GM19193 (cell line): ENCODE measurements around the gene CHRNG.

Experiments
- POLR2A ChIP-seq: IDR thresholded peaks from 4 replicates; pipeline ENCODE4 v1.6.1; 2011; ENCODE audit not compliant: insufficient read depth, insufficient read length; ENCODE audit errors: extremely low read depth

Gene CHRNG

DNA sequence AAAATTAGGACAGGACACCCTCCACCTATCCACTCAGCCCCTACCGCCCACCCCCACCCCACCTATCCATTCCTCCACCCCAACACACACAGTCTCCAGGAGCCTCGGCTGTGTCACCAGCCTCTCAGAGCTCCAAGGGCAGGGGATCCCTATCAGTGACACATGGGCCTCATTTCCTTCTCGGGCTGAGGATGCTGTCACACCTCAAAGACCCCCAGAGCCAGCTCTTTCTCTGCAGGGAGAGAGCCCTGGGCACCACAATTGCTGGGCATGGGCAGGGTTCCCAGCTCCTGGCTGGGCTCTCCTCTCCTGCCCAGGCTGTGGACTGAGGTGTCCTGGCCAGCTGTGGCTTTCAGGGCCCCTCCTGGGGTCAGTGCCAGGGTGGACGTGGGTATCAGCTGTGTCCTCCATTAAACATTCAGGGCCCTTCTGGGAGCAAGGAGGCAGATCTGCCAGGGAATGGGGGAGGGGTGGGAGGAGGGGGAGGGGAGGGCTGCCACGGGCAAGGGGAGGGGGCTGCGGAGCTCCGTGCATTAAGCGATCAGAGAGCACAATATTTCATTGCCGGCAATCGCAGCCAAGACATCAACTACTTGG lies 37.6 kb upstream of the CHRNG start:
- no peak for TF ChIP-seq POLR2A

DNA sequence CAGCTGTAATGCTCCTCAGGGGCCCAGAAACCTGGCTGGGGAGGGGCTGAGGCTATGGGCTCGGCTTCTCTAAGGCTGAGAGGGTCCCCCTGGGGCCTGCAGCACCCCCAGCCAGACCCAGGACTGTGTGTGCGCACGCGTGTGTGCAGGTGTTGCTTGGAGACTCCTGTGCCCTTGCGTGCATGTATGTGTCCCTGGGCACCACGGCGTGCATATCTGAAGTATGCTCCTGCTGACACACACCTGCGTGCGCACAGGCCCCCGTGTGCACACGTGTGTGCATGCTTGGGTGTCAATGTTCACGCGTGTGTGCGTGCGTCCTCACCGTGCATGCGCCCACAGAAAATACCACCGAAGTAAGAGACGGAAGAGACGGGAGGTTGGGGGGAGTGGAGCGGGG lies 37.0 kb upstream of the CHRNG start:
- no peak for TF ChIP-seq POLR2A

DNA sequence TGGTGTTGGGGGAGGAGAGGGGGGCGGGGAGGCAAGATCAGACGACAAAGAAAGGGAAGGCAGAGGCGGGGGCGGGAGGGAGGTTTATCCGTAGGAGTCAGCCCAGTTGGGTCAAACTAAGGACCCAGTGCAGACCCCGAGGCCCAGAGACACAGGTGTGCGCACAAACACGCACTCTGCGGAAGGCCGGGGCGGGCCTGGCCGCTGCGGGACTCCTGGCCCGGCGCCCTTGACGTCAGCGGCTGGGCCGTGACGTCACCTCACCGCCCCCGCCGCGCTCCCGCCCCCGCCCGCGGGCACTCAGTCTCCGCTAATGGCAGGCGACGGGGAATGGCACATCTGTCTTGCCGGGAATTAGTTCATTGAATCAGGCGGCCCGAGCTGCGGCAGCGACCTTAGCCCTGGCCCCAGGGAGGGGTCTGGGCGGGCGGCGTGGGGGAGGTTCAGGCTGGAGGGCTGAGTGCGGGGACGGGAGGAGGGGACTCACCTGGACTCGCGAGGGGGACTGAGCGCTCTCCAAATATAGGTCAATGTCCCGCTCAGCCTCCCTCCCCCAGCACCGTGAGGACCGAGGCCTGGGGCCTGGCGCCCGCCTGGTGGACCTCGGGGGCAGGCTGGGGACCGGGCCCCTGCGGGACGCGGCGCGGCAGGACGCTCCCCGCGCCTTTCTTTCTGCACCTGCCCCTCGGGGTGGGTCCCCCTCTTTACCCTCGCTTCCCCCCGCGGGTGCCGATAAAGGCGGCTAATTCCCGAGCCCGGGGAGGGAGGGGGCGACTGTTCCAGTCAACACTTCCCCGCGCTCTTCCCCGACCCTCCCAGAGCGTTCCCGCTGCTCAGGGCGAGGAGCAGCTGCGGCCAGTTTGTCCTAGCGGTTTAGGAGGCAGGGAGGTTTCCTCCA lies 36.3 kb upstream of the CHRNG start:
- TF ChIP-seq POLR2A, result no peak

DNA sequence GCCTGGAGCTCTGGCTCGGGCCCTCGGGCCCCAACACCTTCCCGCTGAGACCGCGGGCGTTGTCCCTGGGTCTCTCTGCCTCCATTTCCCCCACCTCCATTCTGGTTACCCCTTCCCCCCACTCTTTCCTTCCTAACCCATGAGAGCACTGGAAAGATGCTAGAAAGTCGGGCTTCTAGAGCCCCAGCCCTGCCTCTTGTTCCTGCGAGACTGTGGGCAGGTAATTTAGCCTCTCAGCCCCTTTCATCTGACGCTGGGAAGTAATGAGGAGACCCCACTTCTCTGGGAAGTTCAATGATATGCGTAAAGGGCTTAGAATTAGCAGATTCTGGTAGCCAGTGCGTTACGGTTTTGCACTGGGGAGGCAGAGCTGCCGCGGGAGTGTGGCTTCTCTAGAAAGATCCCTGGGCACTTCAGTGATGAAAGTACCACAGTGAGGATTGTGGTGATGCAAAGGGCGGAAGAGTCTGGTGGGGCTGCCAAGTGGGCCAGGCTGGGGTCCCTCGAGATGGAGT lies 35.6 kb upstream of the CHRNG start:
- no peak for TF ChIP-seq POLR2A

DNA sequence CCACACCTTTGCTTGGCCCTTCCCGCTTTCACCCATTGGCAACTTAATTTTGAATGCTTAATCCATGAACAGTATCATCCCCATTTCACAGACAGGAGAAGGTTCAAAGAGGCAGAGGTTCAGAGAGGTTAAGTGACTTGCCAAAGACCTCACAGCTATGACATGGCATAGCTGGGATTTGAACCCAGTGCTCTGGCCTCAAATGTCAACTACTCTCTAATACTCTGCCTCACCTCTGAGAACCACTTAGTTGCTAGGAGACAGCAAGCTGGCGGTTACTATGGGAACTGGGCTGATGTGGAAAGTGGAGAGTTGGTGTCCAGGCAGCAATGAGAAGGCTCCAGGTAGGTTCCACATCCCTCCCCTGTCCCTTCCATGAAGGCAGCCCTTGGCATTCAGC lies 35.1 kb upstream of the CHRNG start:
- TF ChIP-seq POLR2A, result no peak

DNA sequence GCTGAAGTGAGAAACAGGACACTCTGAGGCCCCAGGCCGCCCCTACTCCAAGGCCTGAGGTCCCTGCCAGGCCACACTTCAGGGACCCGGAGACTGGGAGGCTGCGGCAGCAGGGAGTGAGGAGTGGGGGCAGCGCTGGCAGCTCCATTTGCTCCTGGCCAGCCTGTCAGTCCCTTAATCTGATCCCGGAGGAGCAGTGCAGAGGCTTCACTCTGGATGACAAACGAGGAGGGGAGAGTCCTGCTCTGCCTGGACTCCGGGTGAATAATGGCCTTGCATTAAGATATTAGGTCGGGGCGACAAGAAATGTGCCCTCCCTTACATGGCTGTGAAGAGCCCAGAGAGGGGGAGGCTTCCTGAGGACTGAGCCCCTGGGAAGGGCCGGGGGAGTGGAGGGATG lies 33.6 kb upstream of the CHRNG start:
- no peak for TF ChIP-seq POLR2A

DNA sequence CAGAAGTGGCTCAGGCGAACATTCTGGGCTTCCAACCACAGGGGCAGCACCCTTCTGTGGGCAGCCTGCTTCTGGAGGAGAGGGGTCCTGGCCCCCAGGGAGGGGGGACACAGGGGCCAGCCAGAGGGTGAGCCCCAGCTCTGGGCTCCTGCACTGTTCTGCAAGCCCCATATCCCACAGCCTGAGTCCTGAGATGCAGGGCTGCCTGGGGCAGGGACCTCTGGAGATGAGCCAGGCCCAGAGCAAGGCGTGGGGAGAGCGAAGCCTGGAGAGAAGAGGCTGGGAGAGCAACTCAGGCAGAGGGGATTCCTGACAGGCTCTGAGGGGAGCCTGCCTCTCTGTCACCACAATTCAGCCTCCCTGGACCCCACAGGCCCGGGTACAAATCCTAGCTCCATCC lies 32.8 kb upstream of the CHRNG start:
- no peak for TF ChIP-seq POLR2A

- TF ChIP-seq POLR2A, result no peak
Measured at GRCh38 chr2:232508251-232508650, 31.2 kb upstream of the CHRNG start.

DNA sequence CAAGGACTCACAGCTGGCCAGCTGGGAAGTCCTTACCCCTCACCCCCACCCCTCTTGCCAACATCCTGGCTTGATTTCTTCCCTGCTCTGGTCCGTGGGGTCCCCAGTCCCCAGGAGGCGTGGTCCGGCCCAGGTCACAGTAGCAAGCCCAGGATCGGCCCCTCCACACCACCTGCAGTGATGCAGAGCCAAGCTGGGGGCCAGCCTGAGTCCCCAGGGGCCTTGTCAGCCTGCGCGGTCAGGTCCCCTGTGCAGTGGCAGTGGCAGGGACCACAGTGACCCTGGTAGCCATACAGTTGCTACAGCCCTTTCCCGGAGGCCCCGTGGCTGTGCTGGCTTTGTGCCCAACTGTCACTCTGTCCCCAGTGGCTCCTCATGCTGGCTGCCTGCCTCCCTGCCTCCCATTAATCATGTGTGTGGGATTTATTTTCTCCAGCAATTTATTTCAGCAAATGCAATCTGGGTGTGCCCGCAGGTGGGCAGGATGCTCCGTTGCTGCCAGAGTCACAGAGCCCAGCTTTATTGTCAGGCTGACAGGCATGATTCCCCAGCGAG lies 28.1 kb upstream of the CHRNG start:
- no peak for TF ChIP-seq POLR2A

GRCh38 chr2:232512602-232513001 lies 26.9 kb upstream of the CHRNG start:
- no peak for TF ChIP-seq POLR2A

DNA sequence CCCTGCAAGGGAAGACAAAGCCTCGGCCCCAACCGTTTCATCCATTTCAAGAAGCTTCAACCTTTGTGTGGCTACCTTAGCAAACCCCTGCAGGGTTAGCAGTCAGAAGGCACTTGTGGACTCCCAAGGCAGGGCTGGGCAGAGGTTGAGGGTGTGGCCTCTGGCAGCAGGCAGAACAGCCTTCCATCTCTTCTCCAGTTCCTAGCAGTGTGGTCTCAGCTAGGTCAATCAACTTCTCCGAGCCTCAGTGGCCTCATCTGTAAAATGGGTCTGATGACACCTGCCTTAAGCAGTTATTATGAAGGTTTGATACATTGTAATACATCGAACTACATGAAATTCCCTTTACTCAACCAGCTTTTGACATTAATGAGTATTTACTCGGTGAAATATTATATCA lies 26.1 kb upstream of the CHRNG start:
- TF ChIP-seq POLR2A, result no peak

DNA sequence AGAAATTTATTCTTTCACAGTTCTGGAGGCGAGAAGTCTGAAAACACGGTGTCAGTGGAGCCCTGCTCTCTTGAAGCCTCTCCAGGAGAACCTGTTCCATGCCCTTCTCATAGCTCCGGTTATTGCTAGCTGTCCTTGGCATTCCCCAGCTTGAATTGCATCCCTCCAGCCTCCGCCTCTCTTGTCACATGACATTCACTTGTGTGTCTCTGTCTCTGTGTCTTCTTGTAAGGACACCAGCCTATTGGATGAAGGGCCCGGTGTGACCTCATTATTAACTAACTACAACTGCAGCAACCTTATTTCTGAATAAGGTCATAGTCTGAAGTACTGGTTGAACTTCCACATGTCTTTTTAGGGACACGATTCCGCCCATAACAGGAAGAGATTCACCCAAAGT lies 23.9 kb upstream of the CHRNG start:
- TF ChIP-seq POLR2A, result no peak

DNA sequence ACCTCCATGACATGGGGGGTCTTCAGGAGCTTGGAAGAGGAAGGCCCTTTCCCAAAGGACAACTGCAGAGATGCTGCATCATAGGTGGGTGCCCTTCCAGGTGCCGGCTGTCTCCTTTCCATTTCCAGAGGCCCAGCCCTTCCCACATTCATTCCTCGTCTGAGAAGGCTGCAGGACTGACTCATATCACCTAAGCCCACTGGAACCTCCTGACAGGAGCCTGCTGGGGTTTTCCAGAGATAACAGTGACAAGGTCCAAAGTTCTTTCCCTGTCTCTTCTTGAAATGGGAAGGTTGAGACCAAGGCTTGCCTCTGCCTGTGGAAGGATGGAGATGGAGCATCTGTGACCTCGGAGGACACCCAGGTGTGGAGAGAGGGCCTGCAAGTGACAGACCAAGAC lies 22.9 kb upstream of the CHRNG start:
- no peak for TF ChIP-seq POLR2A

GRCh38 chr2:232518844-232519243 lies 20.6 kb upstream of the CHRNG start:
- no peak for TF ChIP-seq POLR2A

- TF ChIP-seq POLR2A, result no peak
Measured at GRCh38 chr2:232519581-232520438, 19.7 kb upstream of the CHRNG start, which contains the start of gene PRSS56. TSS of gene PRSS56 (plus strand) at chr2:232520388. CDS start at chr2:232520599, 211 bp downstream.
